ENCODE measurements around the gene VASN.

GRCh38 chr16:4385066-4385788 lies 13.6 kb downstream of the VASN start:
- no peak for TF ChIP-seq CTCF (IDR thresholded peaks at IDR 0.05)
- TF ChIP-seq POLR2A (IDR thresholded peaks at IDR 0.05) = no peak
- TF ChIP-seq EP300 (IDR thresholded peaks at IDR 0.05) = no peak
